PC-9 (cell line): ENCODE measurements around the gene SUPV3L1. TPM values are rescaled to one million over a fixed set of nuclear protein-coding genes. Genes with fewer than 3 reads are reported as not detected.

Experiments
- BruUV-seq: library from RNA; stranded (reverse); fragments of 400-500 nt; replicated peaks from 2 replicates; lab custom pipeline; 2021; lab: Mats Ljungman, UMichigan
- CTCF ChIA-PET: fragments of 300-600 bp; sonication (Branson Sonifier 250); formaldehyde crosslinking; loops from one replicate; lab custom pipeline; 2022; ENCODE audit warnings: antibody characterized with exemption; lab: Charles Lee
- POLR2A ChIA-PET: fragments of 300-600 bp; sonication (Branson Sonifier 250); formaldehyde crosslinking; loops from one replicate; lab custom pipeline; 2022; ENCODE audit warnings: antibody characterized with exemption; ENCODE audit not compliant: unreplicated experiment; lab: Charles Lee
- DNase-seq, 2 experiments: peaks; one replicate each; pipeline versions ENCODE4 v3.0.0 to v3.0.0-alpha.2; 2015 to 2022; ENCODE audit warnings: mixed read lengths in 1 of 2
- H2AFZ ChIP-seq: fragments of 200-600 bp; sonication (generic); 2 replicates; pipeline ENCODE4 v1.8.1; 2017; ENCODE audit warnings: antibody characterized with exemption
- H3F3A ChIP-seq: fragments of 200-600 bp; sonication (generic); 2 replicates; pipeline ENCODE4 v1.8.1; 2017; ENCODE audit warnings: antibody characterized with exemption, mild to moderate bottlenecking, low read depth; ENCODE audit not compliant: insufficient read depth
- H3K27ac ChIP-seq: fragments of 200-600 bp; sonication (generic); 2 replicates; pipeline ENCODE4 v1.6.1; 2016; ENCODE audit warnings: mixed run types
- H3K27me3 ChIP-seq: fragments of 200-600 bp; sonication (generic); 2 replicates; pipeline ENCODE4 v1.6.1; 2016; ENCODE audit warnings: low read depth, mixed run types; ENCODE audit not compliant: insufficient read depth
- H3K36me3 ChIP-seq: fragments of 200-600 bp; sonication (generic); 2 replicates; pipeline ENCODE4 v1.6.1; 2016; ENCODE audit warnings: low read depth, mixed run types
- H3K4me1 ChIP-seq: fragments of 200-600 bp; sonication (generic); replicated peaks from 2 replicates; pipeline ENCODE4 v1.6.1; 2016; ENCODE audit warnings: mixed run types; ENCODE audit not compliant: insufficient read depth
- H3K4me2 ChIP-seq: fragments of 200-600 bp; sonication (generic); 2 replicates; pipeline ENCODE4 v1.6.1; 2017; ENCODE audit warnings: mixed run types
- H3K4me3 ChIP-seq: fragments of 200-600 bp; sonication (generic); 2 replicates; pipeline ENCODE4 v1.6.1; 2016; ENCODE audit warnings: mixed run types
- H3K79me2 ChIP-seq: fragments of 200-600 bp; sonication (generic); 2 replicates; pipeline ENCODE4 v1.6.1; 2017; ENCODE audit warnings: low read depth, mixed run types
- H3K9me2 ChIP-seq: fragments of 200-600 bp; sonication (generic); 2 replicates; pipeline ENCODE4 v1.8.1; 2017; ENCODE audit warnings: mild to moderate bottlenecking; ENCODE audit not compliant: insufficient read depth
- H3K9me3 ChIP-seq: fragments of 200-600 bp; sonication (generic); 2 replicates; pipeline ENCODE4 v1.8.1; 2016; ENCODE audit warnings: low read depth; ENCODE audit not compliant: insufficient read depth
- H4K20me1 ChIP-seq: fragments of 200-600 bp; sonication (generic); 2 replicates; pipeline ENCODE4 v1.8.1; 2017; ENCODE audit not compliant: insufficient read depth
- CTCF ChIP-seq: fragments of 200-600 bp; sonication (generic); conservative IDR thresholded peaks from 2 replicates; pipeline ENCODE4 v1.6.1; 2017; ENCODE audit warnings: mixed run types, antibody characterized with exemption, mild to moderate bottlenecking, moderate library complexity
- EZH2 ChIP-seq: fragments of 200-600 bp; sonication (generic); IDR thresholded peaks from 2 replicates; pipeline ENCODE4 v1.8.0; 2017; ENCODE audit warnings: antibody characterized with exemption, low read depth
- intact Hi-C: fragments of 100-400 bp; cut with micrococcal nuclease; formaldehyde crosslinking; loops from one replicate; pipeline ENCODE4 v1.10.0; 2022; ENCODE audit not compliant: unreplicated experiment
- total RNA-seq: library from RNA; stranded (reverse); gene quantifications from 2 replicates; pipeline ENCODE4 v1.2.3, GENCODE V29; 2021

Gene SUPV3L1
- total RNA-seq, 1 experiment from 2014 or later = 55.7 TPM

- ChIA-PET CTCF (no interaction called here), POLR2A (interaction anchor here (0.6 to 0.7 kb wide), 2 partner anchors 75 to 120 kb away, joined by 3 read pairs; no protein-coding TSS in a partner anchor)
- TF ChIP-seq CTCF (no peak), EZH2 (no peak)
- 0 out of 2 replicates have a peak, but pooled peaks cover 3% of the 10 kb centered on the region for H3K4me1 ChIP-seq
- no peak overlapping the region for H3K4me2 ChIP-seq
- DNase-seq = no peak
- no peaks in the 10 kb centered on the region for H3K9me2 ChIP-seq
- peaks cover 40% of the 10 kb centered on the region for H3K79me2 ChIP-seq
- no peaks in the 10 kb centered on the region for H3K9me3 ChIP-seq
- H3K27ac ChIP-seq = no peak overlapping the region
- H3K36me3 ChIP-seq = peaks cover 63% of the 10 kb centered on the region
- intact Hi-C loops = no loop called here
- H4K20me1 ChIP-seq = peaks cover 55% of the 10 kb centered on the region
- H3K27me3 ChIP-seq = no peaks in the 10 kb centered on the region
- BruUV-seq = no TSS peak
- peaks cover 42% of the 10 kb centered on the region; the same call in 1 of the 2 replicates for H3F3A ChIP-seq
- no peak overlapping the region for H2AFZ ChIP-seq
- H3K4me3 ChIP-seq = no peak overlapping the region
Measured at GRCh38 chr10:69242040-69242851, 62.2 kb downstream of the SUPV3L1 start.

GRCh38 chr10:69242852-69243212, 62.8 kb downstream of the SUPV3L1 start:
- H3K36me3 ChIP-seq = peaks cover 67% of the 10 kb centered on the region
- H3K27ac ChIP-seq = no peak overlapping the region
- DNase-seq = no peak
- H4K20me1 ChIP-seq = peaks cover 57% of the 10 kb centered on the region
- 0 out of 2 replicates have a peak, but pooled peaks cover 2% of the 10 kb centered on the region for H3K4me1 ChIP-seq
- H3K4me2 ChIP-seq = no peak overlapping the region
- ChIA-PET CTCF (no interaction called here), POLR2A (interaction anchor here (0.6 to 0.7 kb wide), 2 partner anchors 75 to 121 kb away, joined by 3 read pairs; no protein-coding TSS in a partner anchor)
- BruUV-seq = no TSS peak
- no peak overlapping the region for H3K4me3 ChIP-seq
- peaks cover 42% of the 10 kb centered on the region; the same call in 1 of the 2 replicates for H3F3A ChIP-seq
- no peaks in the 10 kb centered on the region for H3K27me3 ChIP-seq
- no peaks in the 10 kb centered on the region for H3K9me3 ChIP-seq
- peaks cover 35% of the 10 kb centered on the region for H3K79me2 ChIP-seq
- TF ChIP-seq CTCF (no peak), EZH2 (no peak)
- intact Hi-C loops = no loop called here
- no peak overlapping the region for H2AFZ ChIP-seq
- H3K9me2 ChIP-seq = no peaks in the 10 kb centered on the region

- no peaks in the 10 kb centered on the region for H3K9me2 ChIP-seq
- H3K79me2 ChIP-seq = peaks cover 28% of the 10 kb centered on the region
- peaks cover 50% of the 10 kb centered on the region for H4K20me1 ChIP-seq
- H3K9me3 ChIP-seq = no peaks in the 10 kb centered on the region
- POLR2A ChIA-PET = interaction anchor here (0.7 kb wide), 1 partner anchor 163 kb away, joined by 3 read pairs; no protein-coding TSS in a partner anchor
- H3K36me3 ChIP-seq = peaks cover 74% of the 10 kb centered on the region
- no peak overlapping the region for H3K4me2 ChIP-seq
- DNase-seq = no peak
- H3K4me3 ChIP-seq = no peak overlapping the region
- H3K27ac ChIP-seq = no peak overlapping the region
- no peak overlapping the region for H2AFZ ChIP-seq
- no peaks in the 10 kb centered on the region for H3K27me3 ChIP-seq
- H3K4me1 ChIP-seq = no peaks in the 10 kb centered on the region
- TF ChIP-seq CTCF = no peak
- TF ChIP-seq EZH2 = no peak
- intact Hi-C loops = no loop called here
- CTCF ChIA-PET = no interaction called here
- BruUV-seq = no TSS peak
- peaks cover 48% of the 10 kb centered on the region for H3F3A ChIP-seq
Measured at GRCh38 chr10:69243817-69244216, 63.8 kb downstream of the SUPV3L1 start.
